ENCODE measurements around the gene WWP2. TPM values are rescaled to one million over a fixed set of nuclear protein-coding genes. Genes with fewer than 3 reads are reported as not detected.

WWP2 gene
- total and polyA plus RNA-seq, 2 donors (not counting 3 experiments of a cell fraction or from before 2014, with no cell fraction given): 17.9 to 44.9 TPM

DNA sequence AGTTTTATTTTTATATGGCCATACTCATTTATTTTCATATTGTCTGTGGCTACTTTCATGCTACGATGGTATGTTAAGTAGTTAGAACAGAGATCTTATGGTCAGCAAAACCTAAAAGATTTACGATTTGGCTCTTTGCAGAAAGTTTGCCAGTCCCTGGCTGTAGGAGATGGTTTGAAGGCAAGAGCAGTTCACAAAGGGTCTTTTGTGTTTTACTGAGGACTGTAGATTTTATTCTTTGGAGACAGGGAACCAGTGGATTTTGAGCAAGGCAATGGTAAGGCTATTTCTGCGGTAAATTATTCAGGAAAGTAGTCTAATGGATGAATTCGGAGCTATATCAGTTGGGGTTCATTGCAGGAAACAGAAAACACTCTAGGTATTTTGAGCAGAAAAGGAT lies 90.7 kb downstream of the WWP2 start:
- no TSS peak for BruUV-seq (replicated peaks)
- no peak overlapping the region for H3K27ac ChIP-seq (ENCODE audit: insufficient read depth, low read depth, low read length)
- H3K27me3 ChIP-seq (ENCODE audit: control insufficient read depth in 2 of 2, insufficient read depth in 2 of 2, low read length in 2 of 2): no peaks in the 10 kb centered on the region
- FAIRE-seq: no peak
- TF ChIP-seq GATA2 (IDR thresholded peaks at IDR 0.05; ENCODE audit: insufficient read depth, insufficient read length, low read depth, low read length): no peak
- no peak for TF ChIP-seq POLR2A (IDR thresholded peaks at IDR 0.05; ENCODE audit: low read depth, low read length)
- no peak for TF ChIP-seq POLR2AphosphoS5 (IDR thresholded peaks at IDR 0.05; ENCODE audit: insufficient read depth, low read depth, low read length)
- TF ChIP-seq FOS (IDR thresholded peaks at IDR 0.05; ENCODE audit: borderline replicate concordance, insufficient read depth, low read length): no peak
- TF ChIP-seq, protein P1, sequence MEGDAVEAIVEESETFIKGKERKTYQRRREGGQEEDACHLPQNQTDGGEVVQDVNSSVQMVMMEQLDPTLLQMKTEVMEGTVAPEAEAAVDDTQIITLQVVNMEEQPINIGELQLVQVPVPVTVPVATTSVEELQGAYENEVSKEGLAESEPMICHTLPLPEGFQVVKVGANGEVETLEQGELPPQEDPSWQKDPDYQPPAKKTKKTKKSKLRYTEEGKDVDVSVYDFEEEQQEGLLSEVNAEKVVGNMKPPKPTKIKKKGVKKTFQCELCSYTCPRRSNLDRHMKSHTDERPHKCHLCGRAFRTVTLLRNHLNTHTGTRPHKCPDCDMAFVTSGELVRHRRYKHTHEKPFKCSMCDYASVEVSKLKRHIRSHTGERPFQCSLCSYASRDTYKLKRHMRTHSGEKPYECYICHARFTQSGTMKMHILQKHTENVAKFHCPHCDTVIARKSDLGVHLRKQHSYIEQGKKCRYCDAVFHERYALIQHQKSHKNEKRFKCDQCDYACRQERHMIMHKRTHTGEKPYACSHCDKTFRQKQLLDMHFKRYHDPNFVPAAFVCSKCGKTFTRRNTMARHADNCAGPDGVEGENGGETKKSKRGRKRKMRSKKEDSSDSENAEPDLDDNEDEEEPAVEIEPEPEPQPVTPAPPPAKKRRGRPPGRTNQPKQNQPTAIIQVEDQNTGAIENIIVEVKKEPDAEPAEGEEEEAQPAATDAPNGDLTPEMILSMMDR (IDR thresholded peaks at IDR 0.05; ENCODE audit: extremely low read depth in 1 of 2, insufficient read depth in 1 of 2, low read depth in 1 of 2, low read length in 2 of 2): no peak
- TF ChIP-seq, protein P2, sequence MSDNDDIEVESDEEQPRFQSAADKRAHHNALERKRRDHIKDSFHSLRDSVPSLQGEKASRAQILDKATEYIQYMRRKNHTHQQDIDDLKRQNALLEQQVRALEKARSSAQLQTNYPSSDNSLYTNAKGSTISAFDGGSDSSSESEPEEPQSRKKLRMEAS (IDR thresholded peaks at IDR 0.05; ENCODE audit: insufficient read depth, insufficient read length): no peak
- no peak for TF ChIP-seq JUN (IDR thresholded peaks at IDR 0.05; ENCODE audit: borderline replicate concordance, insufficient read depth, insufficient read length, low read depth)
- TF ChIP-seq EZH2 (IDR thresholded peaks at IDR 0.05; ENCODE audit: borderline replicate concordance, low read depth, low read length, severe bottlenecking): no peak
- TF ChIP-seq MYC (IDR thresholded peaks at IDR 0.05; ENCODE audit: low read depth, low read length): no peak
- no peaks in the 10 kb centered on the region for H3K36me3 ChIP-seq (ENCODE audit: control insufficient read depth in 2 of 2, extremely low read depth in 1 of 2, insufficient read depth in 2 of 2, low read length in 2 of 2)
- H3K79me2 ChIP-seq (ENCODE audit: control insufficient read depth, insufficient read depth, low read length): no peaks in the 10 kb centered on the region
- no peak overlapping the region for H3K4me2 ChIP-seq (ENCODE audit: insufficient read depth, low read length)
- H3K9ac ChIP-seq (replicated peaks; ENCODE audit: extremely low read depth, insufficient read depth, low read length): no peak overlapping the region
- H3K9me3 ChIP-seq (replicated peaks; ENCODE audit: control insufficient read depth, insufficient read depth, low read length): no peaks in the 10 kb centered on the region
- DNase-seq (ENCODE audit: low read depth, low spot score): no peak
- no peak overlapping the region for H2AFZ ChIP-seq (ENCODE audit: low read depth, low read length)
- no peaks in the 10 kb centered on the region for H3K9me1 ChIP-seq (replicated peaks; ENCODE audit: control insufficient read depth, extremely low read depth, insufficient read depth, low read length)
- no peak overlapping the region for H3K4me3 ChIP-seq (replicated peaks in 1 of 3; ENCODE audit: insufficient read depth in 1 of 3, low read depth in 1 of 3, low read length in 3 of 3)
- no peaks in the 10 kb centered on the region for H4K20me1 ChIP-seq (replicated peaks; ENCODE audit: control insufficient read depth, extremely low read depth, insufficient read depth, low read length)
- dilution Hi-C loops (cut with MboI; ENCODE audit: extremely low pct_ligation_motif_present, low sequenced_read_pairs): no loop called here
- POLR2A ChIA-PET: no interaction called here
- H3K4me1 ChIP-seq (ENCODE audit: control insufficient read depth, extremely low read depth, insufficient read depth, low read length): peaks cover 21% of the 10 kb centered on the region
- intact Hi-C loops (cut with micrococcal nuclease): no loop called here
- CTCF ChIA-PET: no interaction called here

Measured in endothelial cell of umbilical vein (primary cell).